T follicular helper cell (primary cell): Measurements from ENCODE around the gene SMC1B.

Experiments
- DNase-seq: peaks from one replicate; pipeline ENCODE4 v3.0.0-alpha.2; 2020; ENCODE audit warnings: low read depth

SMC1B gene

DNA sequence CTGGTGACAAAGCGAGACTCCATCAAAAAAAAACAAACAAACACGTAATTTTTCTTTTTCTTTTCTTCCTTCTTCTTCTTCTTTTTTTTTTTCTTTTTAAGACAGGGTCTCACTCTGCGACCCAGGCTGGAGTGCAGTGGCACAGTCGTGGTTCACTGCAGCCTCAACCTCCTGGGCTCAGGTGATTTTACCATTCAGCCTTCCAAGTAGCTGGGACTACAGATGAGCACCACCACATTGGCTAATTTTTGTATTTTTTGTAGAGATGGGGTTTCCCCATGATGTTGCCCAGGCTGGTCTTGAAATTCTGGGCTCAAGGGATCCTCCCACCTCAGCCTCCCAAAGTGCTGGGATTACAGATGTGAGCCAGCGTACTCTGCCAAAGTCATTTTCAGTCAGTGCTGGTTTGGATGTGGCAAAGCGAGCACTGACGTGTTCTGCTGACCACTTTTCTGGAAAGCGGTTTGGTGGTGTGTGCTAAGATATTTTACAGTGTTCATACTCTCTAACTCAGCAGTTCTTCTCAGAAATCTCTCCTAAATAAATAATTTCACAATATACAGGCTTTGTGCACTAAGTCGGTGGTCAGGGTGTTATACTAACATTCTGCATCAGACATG, 92.9 kb downstream of the SMC1B start:
- no peak for DNase-seq

- DNase-seq: no peak
Measured at GRCh38 chr22:45319324-45319685, 94.1 kb downstream of the SMC1B start.

DNA sequence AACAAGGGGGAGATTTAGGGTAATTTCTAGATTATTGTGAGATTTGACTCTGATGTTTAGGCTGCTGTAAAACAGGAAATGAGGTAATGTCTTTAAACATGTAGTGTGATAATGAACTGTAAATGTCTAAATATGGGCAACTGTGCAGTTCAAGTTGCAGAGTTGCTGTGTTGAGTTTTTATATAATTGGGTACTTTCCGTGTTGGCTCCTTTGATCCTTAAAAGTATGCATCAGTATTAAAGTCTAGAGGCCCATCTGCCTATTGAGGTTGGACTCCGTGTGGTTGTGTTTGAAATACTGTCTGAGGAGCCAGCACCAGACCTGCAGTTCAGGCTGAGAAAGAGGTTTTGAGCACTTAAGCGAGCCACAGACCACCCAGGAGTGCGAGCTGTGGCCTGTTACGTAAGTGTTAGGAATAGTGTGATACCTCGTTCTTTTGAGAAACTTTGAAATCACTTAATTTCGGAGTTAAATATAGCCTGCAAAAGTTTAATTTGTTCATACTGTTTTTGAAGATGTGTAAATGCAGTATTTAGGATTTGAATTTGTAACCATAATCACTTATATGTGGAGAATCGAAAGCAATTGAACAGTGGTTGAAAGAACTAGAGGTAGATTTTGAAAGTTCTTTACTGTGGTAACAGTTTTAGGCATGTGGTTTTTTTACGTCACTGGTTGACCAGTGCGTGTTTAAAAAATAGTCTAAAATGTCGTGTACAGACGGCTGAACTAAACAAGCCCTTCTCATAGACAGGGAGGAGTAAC, 94.7 kb downstream of the SMC1B start:
- DNase-seq: peak; percentile 61

- DNase-seq: peak; percentile 88
Measured at GRCh38 chr22:45318168-45318557, 95.2 kb downstream of the SMC1B start.

DNA sequence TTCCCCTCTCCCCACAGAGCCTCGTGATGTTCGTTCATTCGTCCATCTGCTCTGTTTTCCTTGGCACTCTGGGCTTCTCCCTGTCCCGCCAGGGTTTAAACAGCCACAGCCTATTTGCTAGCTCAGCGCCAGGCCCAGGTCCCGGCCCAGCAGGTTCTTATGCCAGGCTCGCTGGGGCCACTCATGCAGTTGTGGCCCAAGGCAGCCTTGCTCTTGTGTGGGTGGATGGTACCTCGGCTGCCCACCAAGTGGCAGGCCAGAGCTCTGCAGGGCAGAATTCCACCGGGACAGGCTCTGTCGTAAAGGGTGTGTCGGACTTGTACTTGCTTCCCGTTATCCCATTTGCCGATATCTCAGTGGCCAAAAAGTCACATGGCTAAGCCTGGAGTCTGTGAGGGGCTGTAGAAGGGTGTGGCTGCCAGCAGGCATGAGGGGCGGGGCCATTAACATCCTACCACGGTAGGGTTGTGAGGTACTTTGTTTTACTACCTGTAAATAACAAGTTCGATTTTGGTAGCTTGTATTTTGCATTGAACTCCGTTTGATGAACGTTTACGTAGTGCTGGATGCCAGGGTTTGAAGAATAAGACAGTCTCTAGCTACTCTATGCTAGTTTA, 95.7 kb downstream of the SMC1B start:
- DNase-seq: peak; percentile 35

DNA sequence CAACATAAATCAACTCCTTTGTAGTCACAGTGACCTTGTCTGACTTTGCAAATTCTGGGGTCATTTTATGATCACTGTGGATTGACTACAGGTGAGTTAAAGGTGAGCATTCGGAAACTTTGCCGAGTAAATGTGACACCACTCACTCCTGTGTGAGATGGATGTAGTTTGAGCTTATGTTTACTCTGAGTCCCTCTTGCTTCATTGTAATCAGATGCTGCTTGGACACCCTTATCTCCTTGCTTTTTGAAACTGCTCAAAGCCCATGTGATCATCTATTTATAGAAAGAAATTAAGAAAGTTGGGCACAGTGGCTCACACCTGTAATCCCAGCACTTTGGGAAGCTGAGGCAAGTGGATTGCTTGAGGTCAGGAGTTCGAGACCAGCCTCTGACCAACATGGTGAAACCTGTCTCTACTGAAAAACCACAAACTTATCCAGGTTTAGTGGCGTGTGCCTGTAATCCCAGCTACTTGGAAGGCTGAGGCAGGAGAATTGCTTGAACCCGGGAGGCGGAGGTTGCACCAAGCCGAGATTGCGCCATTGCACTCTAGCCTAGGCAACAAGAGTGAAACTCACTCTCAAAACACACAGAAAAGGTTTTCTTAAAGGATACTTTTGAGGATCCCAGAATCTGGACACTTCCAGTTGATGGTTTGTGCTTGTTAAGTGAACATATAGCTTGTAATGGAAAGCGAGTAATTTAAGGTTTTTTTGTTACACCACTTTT, 96.4 kb downstream of the SMC1B start:
- no peak for DNase-seq

GRCh38 chr22:45314786-45315185, 98.6 kb downstream of the SMC1B start:
- no peak for DNase-seq

DNA sequence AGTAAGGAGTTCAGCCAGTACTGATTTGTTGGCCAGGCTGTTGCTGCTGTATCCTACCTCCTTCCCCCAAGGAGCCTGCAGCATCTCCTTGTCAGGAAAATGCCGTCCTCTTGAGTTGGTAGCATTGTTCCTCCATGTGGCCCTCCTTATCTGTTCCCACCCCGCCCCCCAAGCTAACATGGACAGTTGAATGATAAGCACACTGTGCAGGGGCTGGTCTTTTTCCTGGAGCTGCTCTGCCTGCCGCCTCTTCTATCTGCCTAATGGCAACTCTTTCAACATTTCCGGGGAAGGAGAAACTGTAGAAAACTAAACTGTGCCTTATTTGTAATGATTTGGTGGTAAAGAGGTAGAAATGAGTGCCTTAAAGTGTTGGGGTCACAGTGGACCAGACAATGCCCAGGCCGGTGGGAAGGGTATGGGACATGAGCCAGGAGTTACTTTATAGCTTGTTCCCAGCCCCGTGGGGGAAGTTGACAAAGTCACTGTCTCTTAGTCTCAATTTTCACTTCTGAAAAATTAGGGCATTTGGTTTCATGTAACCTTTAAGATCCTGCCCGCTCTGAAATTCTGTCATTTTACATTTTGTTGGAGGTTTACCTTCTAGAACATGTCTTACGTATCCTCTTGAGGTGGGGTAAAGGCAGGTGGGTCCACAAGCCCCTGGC, 99.2 kb downstream of the SMC1B start:
- DNase-seq: no peak

- DNase-seq: no peak
Measured at GRCh38 chr22:45312856-45313255, 100.5 kb downstream of the SMC1B start.

GRCh38 chr22:45312415-45312814, 101.0 kb downstream of the SMC1B start:
- no peak for DNase-seq

- DNase-seq: no peak
Measured at GRCh38 chr22:45310977-45311531, 102.3 kb downstream of the SMC1B start.

- DNase-seq: no peak
Measured at GRCh38 chr22:45310331-45310976, 102.9 kb downstream of the SMC1B start.

DNA sequence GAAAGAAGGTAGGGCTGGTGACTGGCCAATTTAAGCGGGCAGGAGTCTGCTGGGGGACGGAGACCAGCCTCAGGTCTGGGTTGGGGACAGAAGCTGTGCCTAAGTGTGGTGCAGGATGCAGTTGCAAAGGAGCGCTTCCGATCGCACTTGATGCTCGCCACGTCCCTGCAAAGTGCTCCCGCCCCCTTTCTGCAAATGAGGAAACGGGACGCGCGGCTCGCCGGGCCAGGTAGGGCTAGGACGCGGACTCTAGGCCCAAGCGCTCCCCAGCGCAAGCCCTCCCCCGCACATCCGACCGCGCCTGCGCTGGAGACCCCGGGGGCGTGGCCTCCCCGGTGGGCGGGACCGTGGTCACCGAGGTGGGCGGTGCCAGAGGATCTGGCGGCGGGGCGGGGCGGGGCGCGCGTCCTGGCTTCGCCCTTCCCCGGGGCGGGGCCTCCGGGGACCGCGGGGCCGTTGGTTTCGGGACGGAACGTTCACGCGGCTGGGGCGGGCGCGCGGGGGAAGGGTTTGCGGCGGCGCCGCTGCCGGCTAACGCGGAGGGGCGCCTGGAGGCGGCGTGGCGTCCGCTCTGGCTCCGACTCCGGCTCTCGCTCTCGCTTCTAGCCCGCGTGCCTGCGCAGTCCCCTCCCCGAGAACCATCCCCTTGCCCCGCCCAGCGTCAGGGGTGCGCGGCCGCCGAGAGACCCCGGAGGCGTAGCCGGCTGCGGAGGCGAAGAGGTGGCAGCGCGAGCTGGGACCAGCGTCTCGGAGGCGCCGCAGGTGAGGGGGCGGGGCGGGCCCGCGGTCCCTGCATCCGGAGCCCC, 103.8 kb downstream of the SMC1B start, which contains the start of gene FAM118A:
FAM118A (plus strand) TSS at position 513 of the 806 bp plus-strand sequence. CDS start 12,446 bp downstream, outside the sequence.
- DNase-seq: peak; percentile 90

DNA sequence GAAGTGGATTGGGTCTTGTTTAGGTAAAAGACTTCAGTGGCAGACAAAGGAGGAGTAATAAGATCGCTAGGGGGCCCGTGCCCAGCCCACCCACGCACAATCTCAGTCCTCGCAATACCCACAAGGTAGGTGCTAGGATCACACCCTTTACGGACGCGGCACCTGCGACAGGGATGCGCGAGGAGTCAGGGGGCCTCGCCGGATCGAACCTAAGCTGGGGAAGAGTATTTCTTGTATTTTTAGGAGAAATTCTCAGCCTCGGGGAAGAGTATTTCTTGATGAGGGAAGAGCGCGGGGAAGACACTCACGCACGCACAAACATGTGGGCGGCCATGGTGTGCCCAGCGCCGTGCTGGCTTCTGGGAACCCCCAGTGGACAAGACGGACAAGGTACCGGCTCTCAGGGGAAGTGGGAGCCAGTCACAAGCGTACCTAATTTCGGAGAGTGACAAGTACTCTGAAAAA, 104.4 kb downstream of the SMC1B start:
- no peak for DNase-seq

DNA sequence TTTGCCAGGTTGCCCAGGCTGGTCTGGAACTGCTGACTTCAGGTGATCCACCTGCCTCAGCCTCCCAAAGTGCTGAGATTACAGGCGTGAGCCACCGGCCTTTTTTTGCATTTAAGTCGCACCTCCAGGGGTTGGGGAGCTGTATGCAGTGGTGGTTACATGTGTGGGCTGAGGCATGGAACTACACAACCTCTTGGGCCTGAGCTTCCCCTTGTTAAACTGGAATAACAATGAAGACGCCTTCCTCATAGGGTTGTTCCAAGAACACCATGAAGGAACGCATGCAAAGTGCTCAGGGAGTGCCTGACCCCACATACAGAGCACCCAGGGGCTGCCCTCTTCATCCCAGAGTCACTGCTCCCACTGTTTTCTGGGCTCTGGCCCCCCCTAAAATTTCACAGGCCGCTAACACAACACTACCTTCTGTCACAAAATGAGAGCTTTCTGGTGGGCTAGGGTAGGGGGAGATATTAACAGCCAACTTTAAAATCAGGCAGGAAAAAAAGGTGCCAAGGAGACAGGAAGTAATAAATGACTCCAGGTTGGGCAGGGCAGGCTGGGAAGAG, 104.9 kb downstream of the SMC1B start:
- DNase-seq: no peak

DNA sequence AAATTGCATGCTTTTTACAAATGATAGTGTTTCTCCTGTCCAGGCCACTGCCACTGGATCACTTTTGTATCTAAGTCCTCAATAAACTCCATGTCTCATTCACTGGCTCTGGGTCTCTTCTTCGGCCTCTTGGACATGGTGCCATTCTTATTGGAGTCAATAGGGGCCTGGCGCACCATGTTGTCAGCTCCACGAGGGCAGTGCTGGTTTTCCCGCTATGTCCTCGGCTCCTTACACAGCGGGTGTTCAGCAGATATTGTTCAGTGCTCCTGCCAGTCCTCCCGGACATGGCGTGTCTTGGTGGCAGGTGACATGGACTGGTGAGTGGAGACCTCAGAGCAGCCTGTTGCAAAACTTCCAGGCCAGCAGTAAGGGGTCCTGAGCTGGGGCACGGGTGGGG, 107.3 kb downstream of the SMC1B start:
- DNase-seq: no peak

DNA sequence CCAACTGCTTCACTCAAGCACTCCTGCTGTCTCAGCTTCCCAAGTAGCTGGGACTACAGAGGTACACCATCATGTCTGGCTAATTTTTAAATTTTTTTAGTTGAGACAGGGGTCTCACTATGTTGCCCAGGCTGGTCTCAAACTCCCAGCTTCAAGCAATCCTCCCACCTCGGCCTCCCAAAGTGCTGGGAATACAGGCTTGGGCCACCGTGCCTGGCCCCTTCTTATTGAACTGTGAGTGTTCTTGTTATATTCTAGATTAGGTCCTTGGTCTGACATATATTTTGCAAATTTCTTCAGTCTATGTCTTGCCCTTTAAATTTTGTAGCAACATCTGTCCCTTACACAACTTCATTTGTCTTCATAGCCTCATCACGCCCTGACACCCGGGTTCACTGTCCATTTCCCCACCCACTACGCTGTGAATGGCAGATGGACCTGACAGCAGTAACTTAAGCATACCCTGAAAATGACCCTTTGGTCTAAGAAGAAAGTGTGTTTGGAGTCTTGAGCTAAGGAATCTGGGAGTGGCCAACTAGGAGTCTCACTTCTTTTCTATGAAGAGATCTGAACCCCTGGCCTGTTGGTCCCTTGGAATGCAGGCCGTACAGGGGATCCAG, 107.8 kb downstream of the SMC1B start:
- no peak for DNase-seq

DNA sequence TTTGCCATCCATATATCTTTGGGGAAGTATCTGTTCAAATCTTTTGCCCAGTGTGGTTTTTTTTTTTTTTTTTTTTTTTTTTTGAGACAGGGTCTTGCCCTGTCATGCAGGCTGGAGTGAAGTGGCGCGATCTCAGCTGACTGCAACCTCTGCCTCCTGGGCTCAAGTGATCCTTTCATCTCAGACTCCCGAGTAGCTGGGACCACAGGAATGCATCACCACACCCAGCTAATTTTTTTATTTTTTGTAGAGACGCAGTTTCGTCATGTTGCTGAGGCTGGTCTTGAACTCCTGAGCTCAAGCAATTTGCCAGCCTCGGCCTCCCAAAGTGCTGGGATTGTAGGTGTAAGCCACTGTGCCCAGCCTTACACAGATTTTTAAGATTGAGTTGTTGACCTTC, 108.4 kb downstream of the SMC1B start:
- no peak for DNase-seq

- no peak for DNase-seq
Measured at GRCh38 chr22:45303181-45303580, 110.2 kb downstream of the SMC1B start.
